ENCODE measurements around the gene KRT84.
A peak's percentile ranks its signal among the peaks of the same experiment; 100 is the strongest.
"Not testable (repeated sequence)": the region's sequence is repeated elsewhere in the genome, so short reads cannot be mapped to it uniquely, and the experiment has no call there.

Gene KRT84

GRCh38 chr12:52358575-52359350 is 26.7 kb downstream of the KRT84 start:
- DNase-seq: no peak

- no peak for DNase-seq
These were observed 28.5 kb downstream of the KRT84 start for GRCh38 chr12:52356762-52357580.

GRCh38 chr12:52356031-52356761 is 29.3 kb downstream of the KRT84 start:
- no peak for DNase-seq

GRCh38 chr12:52355176-52355575 is 30.3 kb downstream of the KRT84 start:
- no peak for DNase-seq

GRCh38 chr12:52354200-52354599 is 31.3 kb downstream of the KRT84 start:
- DNase-seq: no peak

- DNase-seq: no peak
These were observed 31.7 kb downstream of the KRT84 start for GRCh38 chr12:52353766-52354165.

- no peak for DNase-seq
These were observed 32.5 kb downstream of the KRT84 start for GRCh38 chr12:52352951-52353350.

- peak; percentile 42 for DNase-seq
These were observed 34.0 kb downstream of the KRT84 start for GRCh38 chr12:52351196-52352059.

- DNase-seq: no peak
These were observed 34.7 kb downstream of the KRT84 start for GRCh38 chr12:52350786-52351185.

GRCh38 chr12:52350021-52350620 is 35.3 kb downstream of the KRT84 start:
- no peak for DNase-seq

GRCh38 chr12:52349196-52349595 is 36.3 kb downstream of the KRT84 start:
- DNase-seq: no peak

GRCh38 chr12:52347551-52348510 is 37.6 kb downstream of the KRT84 start:
- DNase-seq: no peak

GRCh38 chr12:52347016-52347415 is 38.4 kb downstream of the KRT84 start:
- DNase-seq: no peak

GRCh38 chr12:52346593-52346992 is 38.9 kb downstream of the KRT84 start:
- no peak for DNase-seq

- DNase-seq: not testable (repeated sequence)
These were observed 40.4 kb downstream of the KRT84 start for GRCh38 chr12:52345041-52345440.

GRCh38 chr12:52344111-52344510 is 41.3 kb downstream of the KRT84 start:
- DNase-seq: no peak

- no peak for DNase-seq
These were observed 41.9 kb downstream of the KRT84 start for GRCh38 chr12:52343550-52343949.

GRCh38 chr12:52342781-52343490 is 42.5 kb downstream of the KRT84 start:
- no peak for DNase-seq

GRCh38 chr12:52341066-52341580 is 44.3 kb downstream of the KRT84 start:
- no peak for DNase-seq
